Activated CD4-positive, alpha-beta T cell treated with anti-CD3 and anti-CD28 coated beads, Interleukin-2, amount 50 U/mL, for 4 hours (primary cell): ENCODE results near the gene SLK.

ENCODE experiments used
- DNase-seq, 2 experiments: peaks; one replicate each; pipeline ENCODE4 v3.0.0-alpha.2; 2020

Gene SLK

DNA sequence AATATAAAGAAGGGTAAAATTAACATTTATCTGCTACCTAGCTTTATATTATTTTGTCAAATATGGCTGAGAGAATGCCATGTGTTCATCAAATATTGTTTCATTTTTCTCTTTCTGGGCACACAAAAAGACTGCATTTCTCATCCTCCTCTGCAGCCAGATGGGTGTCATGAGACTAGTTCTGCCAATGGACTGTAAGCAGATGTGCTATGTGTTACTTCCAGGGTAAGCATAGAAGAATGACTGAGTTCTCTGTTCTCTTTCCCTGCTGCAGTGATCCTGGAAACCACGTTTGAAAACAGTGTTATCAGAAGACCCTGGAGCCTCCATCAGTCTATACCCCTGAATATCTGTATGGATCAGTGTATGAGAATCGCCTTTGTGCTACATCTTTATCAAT lies 24.1 kb upstream of the SLK start:
- DNase-seq = no peak

DNA sequence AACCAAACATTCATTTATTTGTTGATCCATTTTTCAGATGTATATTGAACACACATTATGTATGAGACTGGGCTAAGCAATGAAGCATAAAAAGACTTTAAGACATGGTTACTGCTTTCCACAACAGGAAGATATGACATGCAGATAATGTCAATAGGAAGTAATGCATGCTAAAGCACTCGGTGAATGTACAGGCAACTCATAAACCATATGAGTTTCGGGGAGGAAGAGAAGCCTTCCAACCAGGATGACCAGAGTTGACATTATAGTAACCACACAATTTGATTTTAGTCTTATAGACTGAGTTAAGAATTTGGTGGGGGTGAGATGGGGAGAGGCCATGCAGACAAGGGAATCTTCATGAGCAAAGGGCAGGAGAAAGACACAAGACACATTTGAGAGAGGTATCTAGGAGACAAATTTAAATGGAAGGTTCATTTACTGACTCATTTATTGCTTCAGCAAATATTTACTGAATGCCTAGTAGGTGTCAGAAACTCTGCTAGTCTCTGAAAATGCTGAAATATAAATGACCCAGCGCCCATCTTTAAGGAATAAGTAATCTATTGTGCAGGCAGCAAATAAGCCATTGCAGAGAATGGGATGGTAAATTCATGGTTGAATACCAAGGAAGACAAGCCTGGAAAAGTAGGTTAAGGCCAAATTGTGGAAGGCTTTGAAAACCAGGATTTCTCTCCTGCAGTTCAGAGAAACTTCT lies 19.0 kb upstream of the SLK start:
- no peak for DNase-seq

DNA sequence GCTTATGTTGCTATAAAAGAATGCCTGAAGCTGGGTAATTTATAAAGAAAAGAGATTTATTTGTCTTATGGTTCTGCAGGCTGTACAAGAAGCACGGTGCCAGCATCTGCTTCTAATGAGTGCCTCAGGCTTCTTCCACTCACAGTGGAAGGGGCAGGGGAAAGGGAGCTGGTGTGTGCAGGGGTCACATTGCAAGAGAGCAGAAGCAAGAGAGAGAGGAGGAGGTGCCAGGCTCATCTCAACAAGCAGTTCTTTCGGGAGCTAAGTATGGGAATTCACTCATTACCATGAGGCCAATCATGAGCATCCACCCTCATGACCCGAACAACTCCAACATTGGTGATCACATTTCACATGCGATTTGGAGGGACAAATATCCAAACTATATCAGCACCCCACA lies 17.2 kb upstream of the SLK start:
- DNase-seq = no peak

DNA sequence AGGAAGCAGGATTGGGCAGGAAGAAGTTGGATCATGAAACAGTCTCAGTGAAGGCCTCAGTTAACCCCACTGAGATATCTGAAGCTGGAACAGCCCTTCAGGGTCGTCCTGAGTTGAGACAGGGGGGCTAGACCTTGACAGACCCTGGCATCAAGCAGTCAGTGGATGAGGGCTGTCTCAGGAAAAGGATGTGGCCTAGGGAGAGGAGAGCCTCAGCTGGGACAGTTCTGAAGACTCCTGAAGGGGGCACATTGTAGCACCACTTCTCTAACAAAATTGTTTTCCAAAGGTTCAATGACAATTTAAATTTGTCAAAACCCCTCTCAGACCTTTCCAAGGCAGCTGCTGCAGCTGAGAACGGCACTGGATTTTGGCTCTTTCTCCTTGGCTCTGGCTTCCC lies 15.8 kb upstream of the SLK start:
- no peak for DNase-seq

DNA sequence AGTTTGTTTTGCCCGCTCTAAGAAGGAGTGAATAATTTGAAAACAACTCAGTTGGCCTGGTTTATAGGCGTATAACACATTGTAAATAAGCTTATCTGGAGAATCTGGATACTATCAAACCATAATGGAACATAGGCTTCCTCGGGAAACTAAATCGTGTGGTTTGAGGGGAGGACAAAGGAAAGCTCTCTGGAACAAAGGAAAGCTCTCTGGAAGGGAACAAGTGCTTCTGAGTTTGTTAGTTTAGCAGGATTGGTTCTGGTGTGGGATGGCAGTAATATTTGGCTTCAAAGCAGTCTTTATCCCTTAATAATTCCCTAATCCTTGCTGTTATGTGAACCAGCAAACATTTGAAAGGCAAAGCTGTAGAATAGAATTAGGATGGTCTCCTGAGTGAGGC lies 15.0 kb upstream of the SLK start:
- no peak for DNase-seq

DNA sequence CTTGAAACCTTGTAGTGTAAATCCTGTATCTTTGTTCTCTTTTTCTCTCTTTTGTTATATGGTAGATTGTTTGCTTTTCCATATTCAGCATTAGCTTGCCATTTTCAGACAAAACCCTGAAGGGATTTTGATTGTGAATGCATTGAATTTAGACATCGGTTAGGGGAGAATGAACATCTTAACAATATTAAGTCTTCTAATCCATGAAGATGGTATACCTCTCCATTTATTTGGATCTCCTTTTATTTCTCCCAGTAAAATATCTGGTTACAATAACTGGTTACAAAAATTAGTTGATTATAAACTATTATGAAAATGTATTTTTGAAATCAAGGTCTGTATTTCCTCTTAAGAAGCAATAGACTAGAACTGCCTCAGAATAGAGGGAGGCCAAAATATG lies 12.4 kb upstream of the SLK start:
- DNase-seq = no peak

DNA sequence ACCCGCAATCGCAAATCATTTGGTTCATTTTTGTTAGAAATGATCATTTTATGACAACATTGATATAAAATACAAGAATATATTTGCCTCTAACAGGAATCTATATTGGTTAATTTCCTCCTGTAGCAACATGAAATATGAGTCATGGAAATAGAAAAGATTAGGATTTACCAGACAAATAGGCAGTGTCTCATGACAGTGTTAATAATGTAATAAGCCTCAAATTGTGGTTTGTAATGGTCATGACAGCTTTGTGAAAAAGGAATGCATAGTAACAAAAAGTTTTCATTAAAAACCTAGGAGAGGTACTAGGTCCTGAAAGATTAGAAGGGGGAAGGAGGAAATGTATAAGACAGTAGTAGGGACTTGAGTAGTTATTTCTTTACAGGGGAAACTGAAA lies 7.9 kb upstream of the SLK start:
- no peak for DNase-seq

DNA sequence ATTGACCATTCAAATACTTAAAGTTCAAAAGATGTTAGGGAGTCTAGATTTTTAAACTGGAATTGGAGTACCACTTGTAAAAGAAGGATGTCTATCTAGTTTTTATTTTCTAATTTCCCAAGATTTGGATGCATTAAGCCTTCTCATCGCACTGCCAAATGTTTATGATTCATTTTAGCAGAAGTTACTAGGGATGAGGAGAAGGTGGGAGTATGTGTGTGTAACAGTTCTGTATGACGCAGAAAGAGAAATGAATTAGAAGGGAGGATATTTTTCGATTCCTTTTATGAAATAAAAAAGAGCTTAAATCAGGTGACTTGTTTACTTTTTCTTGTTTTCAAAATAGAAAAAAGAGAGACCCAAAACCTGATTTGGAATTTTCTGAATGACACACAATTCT lies 6.8 kb upstream of the SLK start:
- no peak for DNase-seq

DNA sequence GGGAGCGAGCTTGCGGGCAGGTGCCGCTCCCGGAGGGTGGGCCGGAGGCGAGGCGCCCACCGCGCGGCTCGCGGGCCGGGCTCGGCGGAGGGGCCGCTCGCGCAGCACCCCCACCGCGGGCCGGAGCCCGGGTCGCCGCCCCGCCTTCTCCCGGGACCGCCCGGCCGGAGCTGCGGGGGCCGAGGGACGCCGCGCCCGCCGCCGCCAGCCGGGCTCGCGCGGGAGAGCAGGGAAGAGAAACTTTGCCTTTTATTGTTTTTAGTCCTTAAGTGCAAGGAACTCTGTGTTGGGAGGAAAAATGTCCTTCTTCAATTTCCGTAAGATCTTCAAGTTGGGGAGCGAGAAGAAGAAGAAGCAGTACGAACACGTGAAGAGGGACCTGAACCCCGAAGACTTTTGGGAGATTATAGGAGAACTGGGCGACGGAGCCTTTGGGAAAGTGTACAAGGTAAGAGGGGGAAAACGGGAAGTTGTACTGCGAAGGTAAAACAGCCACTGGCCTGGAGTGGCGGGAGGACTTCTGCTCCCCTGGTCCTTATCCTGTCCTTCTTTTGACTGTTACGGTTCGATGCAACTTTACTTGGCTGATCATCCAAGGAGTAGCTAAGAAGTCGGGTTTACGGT lies 620 bp downstream of the SLK start:
- no peak for DNase-seq

DNA sequence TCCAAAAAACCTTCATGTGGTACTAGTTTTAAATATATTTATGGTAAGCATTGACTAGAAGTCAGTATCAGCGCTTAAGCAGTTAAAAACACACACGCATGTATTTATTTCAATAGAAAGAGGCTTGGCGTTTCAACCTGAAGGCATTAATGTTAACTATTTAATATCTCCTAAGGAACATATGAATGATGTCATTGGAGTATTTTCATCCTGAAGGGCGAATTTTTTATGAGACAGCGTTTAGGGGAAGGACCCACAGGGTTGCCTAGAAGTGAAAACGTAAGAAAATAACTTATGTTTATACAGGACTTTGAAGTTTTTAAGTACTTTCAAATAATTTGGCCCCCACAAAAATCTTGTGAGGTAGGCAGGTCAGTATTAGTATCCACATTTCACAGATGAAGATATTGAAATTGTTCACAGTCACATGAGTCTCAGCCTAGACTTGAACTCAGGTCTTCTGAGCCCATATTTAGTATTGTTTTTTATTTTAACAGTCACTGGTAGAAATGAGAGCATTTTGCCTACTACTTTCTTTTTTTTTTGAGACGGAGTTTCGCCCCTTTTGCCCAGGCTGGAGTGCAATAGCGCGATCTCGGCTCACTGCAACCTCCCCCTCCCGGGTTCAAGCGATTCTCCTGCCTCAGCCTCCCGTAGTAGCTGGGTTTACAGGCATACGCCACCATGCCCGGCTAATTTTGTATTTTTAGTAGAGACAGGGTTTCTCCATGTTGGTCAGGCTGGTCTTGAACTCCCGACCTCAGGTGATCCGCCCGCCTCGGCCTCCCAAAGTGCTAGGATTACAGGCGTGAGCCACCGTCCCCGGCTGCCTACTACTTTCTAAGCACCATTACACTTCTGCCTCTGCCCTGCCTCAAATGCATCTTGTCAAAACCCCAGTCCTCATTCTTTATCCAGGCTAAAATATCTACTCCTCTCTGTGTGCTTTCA lies 1.8 kb downstream of the SLK start:
- DNase-seq = no peak

DNA sequence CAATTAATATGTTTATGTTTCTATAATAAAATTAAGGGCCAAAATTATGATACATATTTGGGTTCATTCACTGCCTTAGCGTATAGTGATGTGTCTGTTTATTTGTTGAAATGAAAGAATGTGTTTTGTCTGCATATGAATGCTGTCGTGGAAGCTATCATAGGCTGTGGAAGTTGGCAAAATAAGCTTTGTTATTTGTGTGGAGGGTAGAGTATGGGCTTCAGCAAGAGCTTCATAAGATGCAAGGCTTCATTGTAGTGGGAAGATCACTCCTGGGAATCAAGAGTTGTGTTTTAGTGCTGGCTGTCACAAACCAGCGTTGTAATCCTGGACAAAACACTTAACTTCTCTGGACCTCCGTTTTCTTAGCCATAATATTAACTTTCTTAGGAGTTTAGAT lies 2.5 kb downstream of the SLK start:
- DNase-seq = no peak

DNA sequence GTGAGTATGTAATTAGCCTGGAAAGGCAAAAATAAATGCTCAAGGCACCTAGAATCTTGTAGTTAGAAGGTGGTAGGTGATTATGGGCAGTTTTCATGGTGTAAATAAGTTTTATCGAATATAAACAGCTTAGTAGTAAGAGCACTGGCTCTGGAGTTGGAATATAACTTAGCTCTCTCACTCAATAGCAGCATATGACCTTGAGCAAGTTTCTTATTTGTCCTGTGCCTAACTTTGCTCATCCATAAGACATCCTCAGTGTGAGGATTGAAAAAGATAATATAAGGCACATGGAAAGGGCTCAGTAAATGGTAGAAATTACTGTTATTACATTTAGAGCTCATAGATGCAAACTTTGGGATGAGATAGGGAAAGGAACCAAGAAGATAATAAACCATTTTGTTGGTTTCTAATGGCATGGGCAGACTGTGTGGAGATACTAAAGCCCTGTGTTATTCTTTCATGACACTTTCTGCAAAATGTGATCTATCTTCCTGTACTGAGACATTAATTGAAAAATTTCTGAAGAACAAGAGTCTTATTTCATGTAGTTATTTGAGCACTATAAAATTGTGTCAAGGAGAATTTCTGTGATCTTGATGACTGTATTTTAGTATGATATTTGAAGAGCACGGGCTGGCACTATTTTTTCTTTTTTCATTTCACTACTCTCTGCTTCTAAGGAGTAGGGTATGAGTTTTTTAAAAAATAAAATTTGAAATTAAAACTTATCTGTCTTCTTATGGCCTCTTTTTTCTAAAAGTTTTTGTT lies 3.1 kb downstream of the SLK start:
- no peak for DNase-seq

DNA sequence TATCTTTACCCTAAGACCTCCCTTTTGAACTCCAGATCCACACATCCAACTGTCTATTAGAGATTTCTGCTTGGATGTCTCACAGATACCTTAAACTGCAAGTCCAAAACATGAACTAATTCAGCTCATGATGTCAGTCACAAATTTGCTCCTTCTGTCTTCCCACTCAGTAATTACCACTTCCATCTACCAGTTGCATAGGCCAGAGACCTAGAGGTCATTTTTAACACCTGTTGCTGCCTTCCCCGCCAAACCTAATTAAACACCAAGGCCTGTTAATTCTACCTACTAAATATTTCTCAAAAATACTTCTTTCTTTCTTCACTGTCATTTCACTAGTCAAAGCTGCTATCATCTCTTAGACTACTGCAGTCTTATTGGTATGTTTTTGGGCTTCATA lies 8.2 kb downstream of the SLK start:
- DNase-seq = no peak

DNA sequence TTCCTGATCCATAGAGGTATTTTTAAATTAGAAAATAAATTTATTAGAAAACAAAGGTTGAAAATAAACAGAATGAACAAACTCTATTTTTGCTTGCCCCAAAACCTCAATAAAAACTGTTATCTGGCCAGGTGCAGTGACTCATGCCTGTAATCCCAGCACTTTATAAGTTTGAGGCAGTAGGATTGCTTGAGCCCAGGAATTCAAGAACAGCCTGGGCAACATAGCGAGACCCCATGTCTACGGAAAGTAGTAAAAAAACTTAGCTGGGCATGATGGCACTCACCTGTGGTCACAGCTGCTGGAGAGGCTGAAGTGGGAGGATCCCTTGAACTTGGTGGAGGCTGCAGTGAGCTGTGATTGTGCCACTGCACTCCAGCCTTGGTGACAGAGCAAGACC lies 10.3 kb downstream of the SLK start:
- DNase-seq = no peak

DNA sequence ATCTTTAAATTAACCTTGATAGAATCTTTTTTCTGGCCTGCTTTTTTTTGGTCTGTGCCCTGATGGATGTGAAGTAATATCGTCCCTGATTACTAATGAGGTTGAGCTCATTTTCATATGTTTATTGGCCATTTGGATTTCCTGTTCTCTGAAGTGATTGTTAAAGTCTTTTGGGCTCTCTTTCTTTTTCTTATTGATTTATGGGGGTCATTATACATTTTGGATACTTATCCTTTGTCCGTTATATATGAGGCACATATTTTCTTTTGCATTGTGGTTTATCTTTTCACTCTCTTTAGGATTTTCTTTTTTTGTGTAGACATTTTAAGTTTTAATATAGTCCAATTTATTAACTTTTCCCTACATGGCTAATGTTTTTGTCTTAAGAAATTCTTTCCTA lies 12.6 kb downstream of the SLK start:
- no peak for DNase-seq

DNA sequence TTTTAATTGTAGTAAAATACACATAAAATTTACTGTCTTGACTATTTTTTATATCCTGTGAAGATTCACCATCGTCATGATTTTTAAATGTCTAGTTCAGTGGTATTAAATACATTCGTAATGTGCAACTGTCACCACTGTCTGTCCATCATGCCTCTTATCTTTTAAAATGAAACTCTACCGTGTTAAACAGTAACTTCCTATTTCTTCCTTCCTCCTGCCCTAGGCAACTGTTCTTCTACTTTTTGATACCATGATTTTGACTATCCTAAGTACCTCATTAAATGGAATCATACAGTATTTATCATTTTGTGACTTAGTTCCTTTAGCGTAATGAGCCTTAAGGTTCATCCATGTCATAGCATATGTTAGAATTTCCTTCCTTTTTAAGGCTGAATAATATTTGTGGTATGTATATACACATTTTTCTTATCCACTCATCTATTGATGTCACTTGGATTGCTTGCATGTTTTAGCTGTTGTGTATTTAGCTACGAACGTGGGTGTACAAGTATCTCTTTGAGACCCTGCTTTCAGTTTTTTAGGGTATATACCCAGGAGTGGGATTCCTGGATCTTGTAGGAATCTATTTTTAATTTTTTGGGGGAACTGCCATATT lies 13.5 kb downstream of the SLK start:
- no peak for DNase-seq

DNA sequence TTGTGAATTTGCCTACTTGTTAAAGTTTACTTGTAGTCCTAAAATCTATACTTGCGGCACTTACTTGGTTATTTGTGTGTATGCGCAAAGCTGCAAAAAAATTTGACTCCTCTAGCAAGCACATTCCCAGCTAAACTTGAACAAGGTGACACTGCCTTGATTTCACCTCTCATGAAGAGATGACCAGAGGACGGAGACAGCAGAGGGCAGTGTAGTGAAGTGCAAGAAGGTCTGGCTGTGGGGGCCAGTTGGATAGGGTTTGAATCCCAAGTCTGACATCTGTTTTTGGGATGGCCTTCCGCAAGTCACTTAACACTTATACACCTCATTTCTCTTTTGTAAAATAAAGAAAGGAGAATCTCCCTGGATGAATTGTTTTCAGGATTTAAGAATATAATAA lies 15.7 kb downstream of the SLK start:
- no peak for DNase-seq

DNA sequence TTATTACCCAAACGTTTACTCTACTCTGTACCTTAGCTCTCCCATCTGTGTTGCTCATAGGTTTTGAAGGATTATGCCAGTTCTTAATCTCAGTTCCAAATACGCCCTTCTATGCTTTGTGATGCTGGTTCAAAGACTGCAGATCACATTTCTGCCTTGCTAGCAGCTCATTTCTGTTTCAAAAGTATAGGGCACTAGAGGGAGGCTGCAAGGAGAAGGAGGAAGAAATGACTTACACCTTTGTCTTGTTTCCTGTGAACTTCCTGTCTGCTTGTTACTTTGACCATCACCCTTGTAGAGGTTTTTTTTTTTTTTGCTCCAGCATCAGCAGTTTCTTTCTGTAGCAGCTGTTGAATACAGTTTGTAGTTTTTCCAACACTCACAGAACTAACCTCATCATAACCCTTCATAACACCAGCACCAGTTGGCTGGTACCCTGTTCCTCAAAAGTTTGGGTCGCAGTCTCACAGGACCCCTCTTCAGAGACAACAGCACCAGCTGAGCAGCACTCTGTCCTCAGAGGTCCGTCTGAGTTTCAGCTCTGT lies 16.5 kb downstream of the SLK start:
- no peak for DNase-seq

DNA sequence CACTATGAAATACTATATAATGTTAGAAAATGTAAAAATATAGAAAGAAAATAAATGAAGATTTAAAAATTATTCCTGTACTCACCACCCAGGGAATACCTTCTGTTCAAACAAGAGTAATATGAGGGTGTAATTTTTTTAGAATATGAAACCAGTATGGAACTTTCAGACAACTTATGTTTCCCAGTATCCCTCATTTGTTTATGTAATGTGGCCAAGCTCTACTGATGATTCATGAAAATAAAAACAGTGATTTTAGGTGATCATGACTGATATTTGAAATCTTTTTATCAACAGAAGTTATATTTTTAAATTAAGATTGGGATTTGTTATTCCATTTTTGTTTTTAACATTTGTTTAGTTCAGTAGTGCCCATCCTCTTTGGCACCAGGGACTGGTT lies 18.8 kb downstream of the SLK start:
- no peak for DNase-seq

DNA sequence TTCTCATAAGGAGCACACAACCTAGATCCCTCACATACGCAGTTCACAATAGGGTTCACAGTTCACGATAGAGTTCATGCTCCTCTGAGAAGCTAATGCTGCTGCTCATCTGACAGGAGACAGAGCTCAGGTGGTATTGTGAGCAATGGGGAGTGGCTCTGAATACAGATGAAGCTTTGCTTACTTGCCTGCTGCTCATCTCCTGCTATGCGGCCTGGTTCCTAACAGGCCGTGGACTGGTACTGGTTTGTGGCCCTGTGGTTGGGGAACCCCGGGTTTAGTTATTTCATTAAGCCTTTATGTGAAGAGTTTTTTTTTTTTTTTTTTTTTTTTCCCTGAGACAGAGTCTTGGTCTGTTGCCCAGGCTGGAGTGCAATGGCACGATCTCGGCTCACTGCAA lies 19.4 kb downstream of the SLK start:
- DNase-seq = no peak

DNA sequence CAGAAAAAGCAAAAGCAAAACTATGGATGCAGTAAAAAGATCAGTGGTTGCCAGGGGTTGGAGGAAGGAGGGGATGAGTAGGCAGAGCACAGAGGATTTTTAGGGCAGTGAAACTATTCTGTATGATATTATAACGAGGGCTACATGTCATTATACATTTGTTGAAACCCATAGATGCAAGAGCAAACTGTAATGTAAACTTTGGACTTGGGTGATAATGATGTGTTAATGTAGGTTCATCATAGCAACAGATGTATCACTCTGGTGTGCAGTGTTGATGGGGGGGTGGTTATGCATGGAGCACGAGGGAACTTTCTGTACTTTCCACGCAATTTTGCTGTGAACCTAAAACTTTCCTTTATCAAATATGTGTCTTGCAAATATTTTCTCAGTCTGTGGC lies 23.2 kb downstream of the SLK start:
- no peak for DNase-seq

DNA sequence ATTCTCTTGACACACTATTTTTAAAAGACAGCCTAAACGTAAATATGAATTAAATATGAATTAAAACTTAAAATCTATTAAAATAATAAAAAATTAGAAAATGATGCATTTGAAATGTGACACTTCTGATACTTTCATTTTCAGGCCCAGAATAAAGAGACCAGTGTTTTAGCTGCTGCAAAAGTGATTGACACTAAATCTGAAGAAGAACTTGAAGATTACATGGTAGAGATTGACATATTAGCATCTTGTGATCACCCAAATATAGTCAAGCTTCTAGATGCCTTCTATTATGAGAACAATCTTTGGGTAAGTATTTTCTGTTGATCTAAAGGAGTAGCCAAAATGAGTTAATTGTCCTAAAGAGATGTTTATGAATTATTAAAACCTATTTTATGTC lies 23.6 kb downstream of the SLK start:
- no peak for DNase-seq
